Neutrophil (primary cell): ENCODE measurements around the gene ASB18.

Source experiments
- H3K27ac ChIP-seq: fragments of 200-600 bp; sonication (generic); 2 replicates; pipeline ENCODE4 v1.5.1; 2016; ENCODE audit warnings: mild to moderate bottlenecking, moderate library complexity
- H3K27me3 ChIP-seq: fragments of 200-600 bp; sonication (generic); 2 replicates; pipeline ENCODE4 v1.6.0; 2016; ENCODE audit warnings: mild to moderate bottlenecking
- H3K36me3 ChIP-seq: fragments of 200-600 bp; sonication (generic); 2 replicates; pipeline ENCODE4 v1.5.1; 2017
- H3K4me1 ChIP-seq, 2 experiments: fragments of 200-600 bp in 1 of 2; sonication (generic) in 1 of 2; 1 replicate in 1 of 2; 2 replicates in 1 of 2; pipeline versions ENCODE4 v1.5.1 to v1.6.1; 2013 to 2016; ENCODE audit warnings: low read depth in 1 of 2, low read length in 1 of 2, mild to moderate bottlenecking in 1 of 2, moderate library complexity in 1 of 2; ENCODE audit not compliant: control insufficient read depth in 1 of 2, insufficient read depth in 1 of 2
- H3K4me3 ChIP-seq, 2 experiments: fragments of 200-600 bp in 1 of 2; sonication (generic) in 1 of 2; 1 replicate in 1 of 2; 2 replicates in 1 of 2; pipeline ENCODE4 v1.5.1; 2013 to 2016; ENCODE audit warnings: low read depth in 1 of 2, low read length in 1 of 2, mild to moderate bottlenecking in 1 of 2, moderate library complexity in 1 of 2
- H3K9me3 ChIP-seq: fragments of 200-600 bp; sonication (generic); 2 replicates; pipeline ENCODE4 v1.5.1; 2016
- TF ChIP-seq, protein P1 (sequence below): fragments of 200-600 bp; sonication (generic); IDR thresholded peaks from 2 replicates; pipeline ENCODE4 v1.5.1; 2016; ENCODE audit warnings: antibody characterized with exemption

The ASB18 gene

DNA sequence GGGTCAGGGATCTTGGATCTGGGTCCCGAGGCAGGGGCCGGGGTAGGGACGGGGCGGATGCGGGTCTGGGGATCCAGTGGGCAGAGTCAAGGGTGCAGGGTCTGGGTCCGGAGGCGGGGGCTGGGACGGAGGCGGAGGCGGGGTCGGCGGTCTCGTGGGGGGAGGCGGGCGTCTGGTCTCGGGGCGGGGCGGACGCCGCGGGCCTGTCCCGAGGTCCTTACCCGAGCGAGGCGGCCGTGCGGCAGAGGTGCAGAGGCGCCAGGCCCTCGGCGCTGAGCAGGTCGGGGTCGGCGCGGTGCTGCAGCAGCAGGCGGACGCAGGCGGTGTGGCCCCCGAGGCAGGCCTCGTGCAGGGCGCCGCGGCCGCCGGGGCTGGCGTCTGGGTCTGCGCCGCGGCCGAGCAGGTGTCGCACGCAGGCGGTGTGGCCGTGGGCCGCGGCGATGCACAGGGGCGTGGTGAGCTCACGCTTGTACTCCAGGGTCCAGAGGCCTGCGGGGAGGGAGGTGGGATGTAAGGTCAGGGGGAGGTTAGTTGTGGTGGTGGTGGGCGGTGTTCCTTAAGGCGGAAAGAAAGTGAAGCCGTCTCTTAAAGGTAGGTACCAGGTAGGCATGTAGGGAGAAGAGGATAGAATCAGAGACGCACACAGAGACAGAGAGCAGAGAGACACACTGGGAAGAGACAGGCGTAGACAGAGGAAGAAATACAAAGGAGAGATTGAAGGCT, 26.6 kb downstream of the ASB18 start:
- TF ChIP-seq, protein P1, sequence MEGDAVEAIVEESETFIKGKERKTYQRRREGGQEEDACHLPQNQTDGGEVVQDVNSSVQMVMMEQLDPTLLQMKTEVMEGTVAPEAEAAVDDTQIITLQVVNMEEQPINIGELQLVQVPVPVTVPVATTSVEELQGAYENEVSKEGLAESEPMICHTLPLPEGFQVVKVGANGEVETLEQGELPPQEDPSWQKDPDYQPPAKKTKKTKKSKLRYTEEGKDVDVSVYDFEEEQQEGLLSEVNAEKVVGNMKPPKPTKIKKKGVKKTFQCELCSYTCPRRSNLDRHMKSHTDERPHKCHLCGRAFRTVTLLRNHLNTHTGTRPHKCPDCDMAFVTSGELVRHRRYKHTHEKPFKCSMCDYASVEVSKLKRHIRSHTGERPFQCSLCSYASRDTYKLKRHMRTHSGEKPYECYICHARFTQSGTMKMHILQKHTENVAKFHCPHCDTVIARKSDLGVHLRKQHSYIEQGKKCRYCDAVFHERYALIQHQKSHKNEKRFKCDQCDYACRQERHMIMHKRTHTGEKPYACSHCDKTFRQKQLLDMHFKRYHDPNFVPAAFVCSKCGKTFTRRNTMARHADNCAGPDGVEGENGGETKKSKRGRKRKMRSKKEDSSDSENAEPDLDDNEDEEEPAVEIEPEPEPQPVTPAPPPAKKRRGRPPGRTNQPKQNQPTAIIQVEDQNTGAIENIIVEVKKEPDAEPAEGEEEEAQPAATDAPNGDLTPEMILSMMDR: no peak
- H3K36me3 ChIP-seq: no peaks in the 10 kb centered on the region
- H3K4me1 ChIP-seq: no peaks in the 10 kb centered on the region
- H3K27me3 ChIP-seq: peaks cover 87% of the 10 kb centered on the region
- no peak overlapping the region for H3K4me3 ChIP-seq
- H3K27ac ChIP-seq: no peak overlapping the region
- H3K9me3 ChIP-seq: no peaks in the 10 kb centered on the region

DNA sequence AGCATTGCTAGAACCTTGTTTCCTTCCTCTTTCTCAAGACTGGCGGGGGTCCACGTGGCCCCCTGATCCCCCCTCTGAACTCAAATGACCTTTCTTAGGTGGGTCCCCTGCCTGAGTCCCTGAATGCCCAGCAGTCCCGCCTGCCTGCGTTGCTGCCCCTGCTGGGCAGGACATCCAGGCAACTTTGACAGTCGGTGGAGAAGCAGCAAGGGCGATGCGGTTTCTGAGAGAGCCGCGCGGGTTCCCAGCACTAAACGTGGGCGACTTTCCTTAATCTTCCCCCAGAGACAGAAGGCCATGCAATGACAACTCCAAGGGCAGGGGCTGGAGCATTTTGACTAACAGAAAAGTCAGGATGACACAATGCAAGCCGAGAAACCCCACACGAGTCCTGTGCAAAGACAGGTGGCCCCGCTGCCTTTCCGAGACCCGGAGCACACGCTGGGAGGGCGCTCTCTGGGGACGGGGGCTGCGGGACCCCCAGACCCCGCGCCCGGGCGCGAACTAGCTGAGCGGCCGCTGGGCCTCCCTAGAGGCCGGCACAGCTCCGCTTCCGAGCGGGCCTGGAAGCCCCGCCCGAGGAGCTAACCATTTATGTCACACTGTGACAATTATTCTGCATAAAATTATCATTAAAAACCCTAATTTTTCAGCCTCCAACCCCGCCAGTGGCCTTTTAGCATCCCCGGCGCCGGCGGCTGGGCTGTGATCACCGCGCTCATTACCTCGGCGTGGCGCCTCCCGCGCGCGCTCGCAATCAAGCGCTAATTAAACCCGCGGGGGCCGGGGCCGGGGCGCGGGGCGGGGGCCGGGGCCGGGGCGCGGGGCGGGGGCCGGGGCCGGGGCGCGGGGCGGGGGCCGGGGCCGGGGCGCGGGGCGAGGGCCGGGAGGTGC, 27.4 kb downstream of the ASB18 start:
- TF ChIP-seq, protein P1: no peak
- Histone ChIP-seq H3K27ac (no peak overlapping the region), H3K9me3 (no peaks in the 10 kb centered on the region), H3K27me3 (peaks cover 79% of the 10 kb centered on the region), H3K36me3 (no peaks in the 10 kb centered on the region), H3K4me1 (no peaks in the 10 kb centered on the region), H3K4me3 (no peak overlapping the region)

DNA sequence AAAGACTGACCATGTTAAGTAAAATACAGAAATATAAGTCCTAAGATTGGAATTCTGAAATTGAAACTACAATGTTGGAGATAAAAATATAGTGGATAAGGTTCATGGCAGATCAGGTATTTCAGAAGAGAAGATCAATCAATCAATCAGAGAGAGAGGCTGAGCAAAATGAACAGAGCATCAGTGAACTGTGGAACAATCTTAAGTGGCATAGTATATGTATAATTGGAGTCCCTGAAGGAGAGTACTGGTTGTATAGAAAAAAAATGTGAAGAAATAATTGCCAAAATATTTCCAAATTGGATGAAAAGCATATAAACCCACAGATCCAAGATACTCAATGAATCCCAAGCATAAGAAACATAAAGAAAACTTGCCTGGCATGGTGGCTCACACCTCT, 35.0 kb downstream of the ASB18 start:
- Histone ChIP-seq H3K27ac (no peak overlapping the region), H3K27me3 (peaks cover 3% of the 10 kb centered on the region), H3K36me3 (no peaks in the 10 kb centered on the region), H3K9me3 (no peaks in the 10 kb centered on the region), H3K4me1 (no peaks in the 10 kb centered on the region), H3K4me3 (no peak overlapping the region)
- TF ChIP-seq, protein P1: no peak

DNA sequence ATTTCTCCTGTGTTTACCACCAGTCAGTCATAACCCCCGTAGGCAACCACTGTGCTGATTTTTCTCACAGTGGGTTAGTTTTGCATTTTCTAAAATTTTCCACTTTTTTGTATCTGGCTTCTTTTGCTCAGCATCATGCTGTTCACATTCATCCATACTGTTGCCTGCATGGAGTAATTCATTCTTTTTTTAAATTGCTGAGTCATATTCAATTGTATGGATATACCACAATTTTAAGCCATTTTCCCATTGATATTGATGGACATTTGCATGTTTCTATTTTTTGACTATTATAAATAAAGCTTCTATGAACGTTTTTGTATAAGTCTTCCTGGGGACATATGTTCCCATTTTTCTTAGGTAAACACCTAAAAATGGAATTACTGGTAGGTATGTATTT, 40.5 kb downstream of the ASB18 start:
- Histone ChIP-seq H3K9me3 (no peaks in the 10 kb centered on the region), H3K27ac (no peak overlapping the region), H3K4me3 (no peak overlapping the region), H3K27me3 (no peaks in the 10 kb centered on the region), H3K36me3 (no peaks in the 10 kb centered on the region), H3K4me1 (no peaks in the 10 kb centered on the region)
- TF ChIP-seq, protein P1: no peak

DNA sequence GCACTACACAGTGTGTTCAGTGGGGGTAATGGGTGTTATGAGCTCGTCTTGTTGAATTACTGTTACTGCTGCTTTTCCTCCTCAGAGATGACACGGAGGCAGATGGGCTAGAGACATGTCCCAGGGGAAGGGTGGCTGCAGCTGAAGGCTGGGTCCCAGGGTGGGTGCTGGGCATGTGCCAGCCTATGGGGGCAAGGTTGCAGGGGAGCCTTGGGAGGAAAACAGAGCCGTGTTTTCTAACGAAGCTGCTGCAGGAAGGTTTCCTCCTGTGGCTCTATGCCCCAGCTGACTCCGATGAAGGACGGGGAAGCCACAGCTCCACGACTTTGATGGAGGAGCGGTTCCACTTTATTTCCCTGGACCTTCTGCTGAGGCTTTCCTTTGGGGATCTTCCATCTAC, 42.4 kb downstream of the ASB18 start:
- no peaks in the 10 kb centered on the region for H3K27me3 ChIP-seq
- H3K27ac ChIP-seq: no peak overlapping the region
- no peak overlapping the region for H3K4me3 ChIP-seq
- H3K36me3 ChIP-seq: no peaks in the 10 kb centered on the region
- H3K4me1 ChIP-seq: no peaks in the 10 kb centered on the region
- no peaks in the 10 kb centered on the region for H3K9me3 ChIP-seq
- TF ChIP-seq, protein P1: no peak
